Stimulated activated naive CD8-positive, alpha-beta T cell treated with anti-CD3 and anti-CD28 coated beads, Interleukin-15, Interleukin-2, amounts not matched to agents 100 ng/mL and 50 ng/mL, for 24 hours (primary cell): ENCODE data around the gene ERG.

Experiments
- H3K27ac Mint-ChIP-seq: one replicate; pipeline ENCODE4 v1.8.0; 2021; ENCODE audit warnings: mild to moderate bottlenecking, mixed read lengths
- H3K27me3 Mint-ChIP-seq: one replicate; pipeline ENCODE4 v1.8.0; 2021; ENCODE audit warnings: mixed read lengths
- H3K36me3 Mint-ChIP-seq: one replicate; pipeline ENCODE4 v1.8.0; 2021; ENCODE audit warnings: low read depth, mixed read lengths
- H3K4me1 Mint-ChIP-seq: one replicate; pipeline ENCODE4 v1.8.0; 2021; ENCODE audit warnings: low read depth, mixed read lengths
- H3K4me3 Mint-ChIP-seq: one replicate; pipeline ENCODE4 v1.8.0; 2021; ENCODE audit warnings: mild to moderate bottlenecking, mixed read lengths
- H3K9me3 Mint-ChIP-seq: one replicate; pipeline ENCODE4 v1.8.0; 2021; ENCODE audit warnings: mixed read lengths

The ERG gene

DNA sequence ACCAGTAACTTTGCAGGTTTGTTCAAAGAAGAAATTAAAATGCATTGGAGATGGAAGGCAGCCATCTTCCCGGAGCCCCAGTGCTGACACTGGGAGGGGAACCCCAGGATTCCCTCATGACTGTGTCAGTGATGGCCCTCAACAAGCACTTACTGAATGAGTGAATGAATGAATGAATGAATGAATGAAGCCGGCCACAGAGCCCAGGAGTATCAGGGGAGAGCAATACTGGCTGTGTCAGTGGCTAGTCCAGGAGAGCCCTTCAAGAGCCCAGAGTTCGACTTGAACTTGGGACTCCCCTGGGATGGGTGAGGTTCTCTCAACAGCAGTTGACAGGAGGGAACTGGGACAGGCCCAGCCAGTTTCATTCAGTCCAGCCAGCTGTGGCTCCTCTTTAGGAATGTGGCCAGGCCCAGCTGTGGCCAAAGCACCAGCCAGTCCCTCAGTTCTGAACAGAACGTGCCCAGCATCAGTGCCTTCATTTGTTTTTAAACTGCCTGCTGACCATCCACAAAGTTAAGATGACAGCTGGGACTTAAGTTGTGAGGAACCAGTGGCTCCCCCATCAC lies 9.2 kb upstream of the ERG start:
- H3K4me3 Mint-ChIP-seq = no peak overlapping the region
- H3K36me3 Mint-ChIP-seq = no peaks in the 10 kb centered on the region
- H3K9me3 Mint-ChIP-seq = no peaks in the 10 kb centered on the region
- H3K4me1 Mint-ChIP-seq = peaks cover 3% of the 10 kb centered on the region
- H3K27ac Mint-ChIP-seq = no peak overlapping the region
- peaks cover 24% of the 10 kb centered on the region for H3K27me3 Mint-ChIP-seq

GRCh38 chr21:38506661-38507281 lies 8.5 kb upstream of the ERG start:
- H3K4me1 Mint-ChIP-seq = peaks cover 3% of the 10 kb centered on the region
- no peaks in the 10 kb centered on the region for H3K9me3 Mint-ChIP-seq
- no peak overlapping the region for H3K27ac Mint-ChIP-seq
- no peak overlapping the region for H3K4me3 Mint-ChIP-seq
- peaks cover 24% of the 10 kb centered on the region for H3K27me3 Mint-ChIP-seq
- no peaks in the 10 kb centered on the region for H3K36me3 Mint-ChIP-seq

- no peaks in the 10 kb centered on the region for H3K36me3 Mint-ChIP-seq
- H3K27me3 Mint-ChIP-seq = peaks cover 28% of the 10 kb centered on the region
- no peak overlapping the region for H3K4me3 Mint-ChIP-seq
- no peak overlapping the region for H3K27ac Mint-ChIP-seq
- H3K4me1 Mint-ChIP-seq = peaks cover 3% of the 10 kb centered on the region
- no peaks in the 10 kb centered on the region for H3K9me3 Mint-ChIP-seq
Observed at GRCh38 chr21:38505654-38506523, 7.6 kb upstream of the ERG start.

- Mint-ChIP-seq H3K9me3 (no peaks in the 10 kb centered on the region), H3K27me3 (peaks cover 36% of the 10 kb centered on the region), H3K27ac (no peak overlapping the region), H3K4me3 (no peak overlapping the region), H3K4me1 (peaks cover 3% of the 10 kb centered on the region), H3K36me3 (no peaks in the 10 kb centered on the region)
Observed at GRCh38 chr21:38504066-38504465, 5.8 kb upstream of the ERG start.

DNA sequence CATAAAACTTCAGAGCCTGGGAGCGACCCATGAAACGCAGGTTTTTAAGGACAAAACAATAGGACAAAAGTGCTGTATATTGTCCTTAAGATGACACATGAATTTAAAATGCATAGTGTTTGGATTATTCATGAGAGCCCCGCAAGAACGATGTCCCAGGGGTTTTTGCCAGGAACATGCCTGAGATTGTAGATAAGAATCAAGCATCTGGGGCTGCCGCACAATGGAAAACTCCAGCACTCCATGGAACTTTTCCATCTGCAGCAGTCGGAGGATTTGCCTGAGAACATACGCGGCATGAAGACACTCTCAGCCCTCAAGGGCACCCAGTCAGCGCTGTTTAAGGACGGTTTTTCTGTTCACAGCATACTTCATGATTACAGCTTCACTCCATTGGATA lies 5.3 kb upstream of the ERG start:
- H3K4me1 Mint-ChIP-seq = peaks cover 3% of the 10 kb centered on the region
- peaks cover 40% of the 10 kb centered on the region for H3K27me3 Mint-ChIP-seq
- H3K27ac Mint-ChIP-seq = no peak overlapping the region
- no peaks in the 10 kb centered on the region for H3K9me3 Mint-ChIP-seq
- no peak overlapping the region for H3K4me3 Mint-ChIP-seq
- H3K36me3 Mint-ChIP-seq = no peaks in the 10 kb centered on the region

DNA sequence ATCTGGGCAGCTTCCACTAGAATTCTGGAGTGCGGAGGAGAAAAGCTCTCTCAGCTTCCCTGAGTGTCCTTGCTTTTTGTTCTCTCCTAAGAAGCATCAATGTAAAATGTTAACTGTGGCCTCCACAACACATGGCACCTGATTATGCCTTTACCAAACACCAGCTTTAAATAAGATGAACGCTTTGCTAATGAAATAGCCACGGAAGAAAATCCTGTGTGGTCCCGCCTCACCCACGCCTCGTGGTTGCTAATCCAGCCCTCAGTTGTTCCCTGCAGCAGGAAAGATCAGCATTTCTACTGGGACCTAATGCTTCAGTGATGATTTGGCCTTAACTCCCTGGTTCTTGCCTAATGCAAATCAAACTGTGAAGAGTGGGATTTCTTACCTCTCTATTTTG lies 1.8 kb upstream of the ERG start:
- Mint-ChIP-seq H3K27me3 (peaks cover 52% of the 10 kb centered on the region), H3K4me3 (no peak overlapping the region)

GRCh38 chr21:38499296-38499695 lies 1.0 kb upstream of the ERG start:
- H3K9me3 Mint-ChIP-seq = no peaks in the 10 kb centered on the region
- peaks cover 57% of the 10 kb centered on the region for H3K27me3 Mint-ChIP-seq
- no peaks in the 10 kb centered on the region for H3K4me1 Mint-ChIP-seq
- no peaks in the 10 kb centered on the region for H3K36me3 Mint-ChIP-seq
- H3K4me3 Mint-ChIP-seq = no peak overlapping the region
- H3K27ac Mint-ChIP-seq = no peak overlapping the region

More for the DNA sequence above, 1.8 kb upstream of the ERG start:
- no peak overlapping the region for H3K27ac Mint-ChIP-seq
- H3K36me3 Mint-ChIP-seq = no peaks in the 10 kb centered on the region
- H3K9me3 Mint-ChIP-seq = no peaks in the 10 kb centered on the region
- no peaks in the 10 kb centered on the region for H3K4me1 Mint-ChIP-seq

DNA sequence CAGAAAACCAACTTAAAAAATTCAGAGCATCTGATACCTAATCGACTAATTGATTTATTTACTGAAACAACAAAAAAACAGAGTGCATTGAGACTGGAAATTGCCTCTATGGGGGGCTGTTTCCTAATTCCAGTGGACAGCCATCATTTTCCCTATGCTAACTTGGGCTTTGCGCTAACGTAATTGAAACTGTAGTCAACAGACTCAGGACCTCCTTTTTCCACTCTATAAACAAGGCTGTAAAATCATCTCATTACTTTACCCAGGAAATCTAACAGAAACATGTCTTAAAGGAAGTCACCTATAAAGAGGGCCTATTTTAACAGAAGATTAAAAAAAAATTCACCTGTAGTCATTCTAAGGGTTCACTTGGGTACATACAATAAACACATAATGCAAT lies 2.1 kb downstream of the ERG start:
- Mint-ChIP-seq H3K27me3 (peaks cover 68% of the 10 kb centered on the region), H3K4me3 (no peak overlapping the region), H3K4me1 (peaks cover 4% of the 10 kb centered on the region), H3K27ac (no peak overlapping the region), H3K9me3 (no peaks in the 10 kb centered on the region), H3K36me3 (no peaks in the 10 kb centered on the region)

GRCh38 chr21:38495696-38496095 lies 2.6 kb downstream of the ERG start:
- Mint-ChIP-seq H3K9me3 (no peaks in the 10 kb centered on the region), H3K4me3 (no peak overlapping the region), H3K27me3 (peaks cover 68% of the 10 kb centered on the region), H3K27ac (no peak overlapping the region), H3K36me3 (no peaks in the 10 kb centered on the region), H3K4me1 (peaks cover 4% of the 10 kb centered on the region)

- H3K27ac Mint-ChIP-seq = no peak overlapping the region
- H3K4me3 Mint-ChIP-seq = no peak overlapping the region
- H3K9me3 Mint-ChIP-seq = no peaks in the 10 kb centered on the region
- no peaks in the 10 kb centered on the region for H3K36me3 Mint-ChIP-seq
- H3K27me3 Mint-ChIP-seq = peaks cover 66% of the 10 kb centered on the region
- peaks cover 4% of the 10 kb centered on the region for H3K4me1 Mint-ChIP-seq
Observed at GRCh38 chr21:38495242-38495641, 3.0 kb downstream of the ERG start.

- Mint-ChIP-seq H3K9me3 (no peaks in the 10 kb centered on the region), H3K27me3 (peaks cover 68% of the 10 kb centered on the region), H3K27ac (no peak overlapping the region), H3K4me1 (peaks cover 4% of the 10 kb centered on the region), H3K4me3 (no peak overlapping the region), H3K36me3 (no peaks in the 10 kb centered on the region)
Observed at GRCh38 chr21:38494703-38495102, 3.6 kb downstream of the ERG start.

- peaks cover 4% of the 10 kb centered on the region for H3K4me1 Mint-ChIP-seq
- H3K27ac Mint-ChIP-seq = no peak overlapping the region
- H3K27me3 Mint-ChIP-seq = peaks cover 70% of the 10 kb centered on the region
- H3K36me3 Mint-ChIP-seq = no peaks in the 10 kb centered on the region
- H3K4me3 Mint-ChIP-seq = no peak overlapping the region
- H3K9me3 Mint-ChIP-seq = no peaks in the 10 kb centered on the region
Observed at GRCh38 chr21:38494251-38494642, 4.0 kb downstream of the ERG start.

- Mint-ChIP-seq H3K4me1 (peaks cover 4% of the 10 kb centered on the region), H3K27me3 (peaks cover 71% of the 10 kb centered on the region), H3K27ac (no peak overlapping the region), H3K9me3 (no peaks in the 10 kb centered on the region), H3K36me3 (no peaks in the 10 kb centered on the region), H3K4me3 (no peak overlapping the region)
Observed at GRCh38 chr21:38493549-38494250, 4.6 kb downstream of the ERG start.

GRCh38 chr21:38492007-38492406 lies 6.3 kb downstream of the ERG start:
- H3K27me3 Mint-ChIP-seq = peaks cover 55% of the 10 kb centered on the region
- no peaks in the 10 kb centered on the region for H3K36me3 Mint-ChIP-seq
- no peak overlapping the region for H3K27ac Mint-ChIP-seq
- peaks cover 4% of the 10 kb centered on the region for H3K4me1 Mint-ChIP-seq
- no peaks in the 10 kb centered on the region for H3K9me3 Mint-ChIP-seq
- H3K4me3 Mint-ChIP-seq = no peak overlapping the region

- Mint-ChIP-seq H3K4me3 (no peak overlapping the region), H3K9me3 (no peaks in the 10 kb centered on the region), H3K27ac (no peak overlapping the region), H3K4me1 (peaks cover 4% of the 10 kb centered on the region), H3K27me3 (peaks cover 52% of the 10 kb centered on the region), H3K36me3 (no peaks in the 10 kb centered on the region)
Observed at GRCh38 chr21:38491536-38491935, 6.7 kb downstream of the ERG start.
